ENCODE measurements around the gene PTGR3.
"Not testable (repeated sequence)": the region's sequence is repeated elsewhere in the genome, so short reads cannot be mapped to it uniquely, and the experiment has no call there.

Gene PTGR3

GRCh38 chr18:75201282-75202270 lies 7.4 kb downstream of the PTGR3 start:
- DNase-seq, result no peak

- DNase-seq, result no peak
Observed at GRCh38 chr18:75200605-75201280, 8.2 kb downstream of the PTGR3 start.

- no peak for DNase-seq
Observed at GRCh38 chr18:75200071-75200470, 8.9 kb downstream of the PTGR3 start.

GRCh38 chr18:75199327-75199726 lies 9.6 kb downstream of the PTGR3 start:
- no peak for DNase-seq

- DNase-seq, result no peak
Observed at GRCh38 chr18:75198036-75198435, 10.9 kb downstream of the PTGR3 start.

GRCh38 chr18:75192899-75193298 lies 16.0 kb downstream of the PTGR3 start:
- no peak for DNase-seq

GRCh38 chr18:75189696-75190095 lies 19.2 kb downstream of the PTGR3 start:
- no peak for DNase-seq

- not testable (repeated sequence) for DNase-seq
Observed at GRCh38 chr18:75187702-75188101, 21.2 kb downstream of the PTGR3 start.

GRCh38 chr18:75185460-75185859 lies 23.5 kb downstream of the PTGR3 start:
- no peak for DNase-seq

GRCh38 chr18:75183973-75184493 lies 24.9 kb downstream of the PTGR3 start:
- no peak for DNase-seq

GRCh38 chr18:75183524-75183923 lies 25.4 kb downstream of the PTGR3 start:
- no peak for DNase-seq

- DNase-seq, result no peak
Observed at GRCh38 chr18:75179819-75180600, 28.9 kb downstream of the PTGR3 start.

- no peak for DNase-seq
Observed at GRCh38 chr18:75178376-75178775, 30.6 kb downstream of the PTGR3 start.

GRCh38 chr18:75176849-75177248 lies 32.1 kb downstream of the PTGR3 start:
- DNase-seq, result no peak

GRCh38 chr18:75173738-75174137 lies 35.2 kb downstream of the PTGR3 start:
- no peak for DNase-seq

- no peak for DNase-seq
Observed at GRCh38 chr18:75173125-75173432, 35.9 kb downstream of the PTGR3 start.

- no peak for DNase-seq
Observed at GRCh38 chr18:75172299-75173124, 36.4 kb downstream of the PTGR3 start.

- DNase-seq, result no peak
Observed at GRCh38 chr18:75170916-75171315, 38.0 kb downstream of the PTGR3 start.

GRCh38 chr18:75170022-75170789 lies 38.7 kb downstream of the PTGR3 start:
- no peak for DNase-seq

- DNase-seq, result no peak
Observed at GRCh38 chr18:75169411-75169810, 39.5 kb downstream of the PTGR3 start.

GRCh38 chr18:75168619-75169018 lies 40.3 kb downstream of the PTGR3 start:
- no peak for DNase-seq
